GM12891 (cell line): ENCODE data around the gene C1orf50.

Source experiments
- POLR2A ChIP-seq: IDR thresholded peaks from 2 replicates; pipeline ENCODE4 v1.6.1; 2011; ENCODE audit warnings: low read depth, low read length, control low read depth
- POLR2AphosphoS5 ChIP-seq: IDR thresholded peaks from 2 replicates; pipeline ENCODE4 v1.6.1; 2011; ENCODE audit warnings: low read depth, low read length, control low read depth

DNA sequence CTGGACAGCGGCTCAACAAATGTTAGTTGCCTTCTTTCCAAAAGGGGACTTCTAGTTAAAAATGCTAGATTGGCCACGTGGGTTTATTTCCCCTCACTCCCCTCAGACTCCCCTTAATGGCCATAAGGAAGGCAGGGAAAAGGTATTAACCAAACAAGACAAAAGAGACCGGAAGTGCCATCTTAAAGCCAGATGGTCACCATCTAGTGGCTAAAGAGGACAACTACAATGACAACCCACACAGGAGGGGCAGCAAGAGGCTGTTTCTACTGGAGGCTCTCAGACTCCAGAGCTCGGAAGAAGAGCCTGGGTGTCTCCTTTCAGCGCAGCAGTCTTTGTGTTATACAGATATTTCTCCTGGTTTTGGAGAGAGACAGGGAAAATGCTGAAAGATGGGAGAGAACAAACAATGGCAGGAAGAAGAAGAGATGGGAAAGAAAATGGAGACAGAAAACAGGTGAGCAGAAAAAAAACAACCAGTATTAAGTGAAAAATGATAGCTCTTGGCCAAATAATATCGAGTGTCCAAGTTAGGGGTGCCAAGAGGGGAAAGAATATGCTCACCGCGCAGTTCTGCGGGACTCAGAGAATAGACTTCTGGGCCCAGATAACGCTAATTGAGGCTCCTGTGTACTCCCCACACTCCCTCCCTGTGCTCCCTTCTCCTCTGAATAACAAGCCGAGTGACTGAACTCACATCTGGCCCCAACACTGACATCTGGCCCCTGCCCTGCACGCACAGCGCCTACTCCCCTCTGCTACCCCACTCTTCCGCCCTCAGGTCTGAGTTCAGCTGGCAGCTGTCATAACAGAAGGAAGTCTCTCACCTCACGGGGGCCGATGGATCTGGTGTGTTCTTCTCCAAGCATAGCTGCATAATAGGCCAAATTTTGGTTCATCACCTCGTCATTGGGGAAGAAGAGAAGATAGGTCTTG, 9.8 kb upstream of the C1orf50 start:
- TF ChIP-seq POLR2AphosphoS5, result no peak
- TF ChIP-seq POLR2A, result no peak
